NT2/D1 (cell line): ENCODE results near the gene SEMA3B.

Experiments
- YY1 ChIP-seq: IDR thresholded peaks from 2 replicates; pipeline ENCODE4 v1.6.1; 2011; ENCODE audit not compliant: insufficient read length, insufficient read depth
- ZNF274 ChIP-seq: IDR thresholded peaks from 2 replicates; pipeline ENCODE4 v1.6.1; 2011; ENCODE audit warnings: mild to moderate bottlenecking, low read depth, low read length

GRCh38 chr3:50293079-50293801, 24.3 kb downstream of the SEMA3B start:
- TF ChIP-seq YY1 (no peak), ZNF274 (no peak)
